B cell (primary cell): Measurements from ENCODE around the gene B4GALT1. TPM values are rescaled to one million over a fixed set of nuclear protein-coding genes. Genes with fewer than 3 reads are reported as not detected.

Source experiments
- ATAC-seq: fragments of 200-7000 bp; cut with Tn5 transposase; one replicate; pipeline ENCODE4 v1.10.0; 2021; ENCODE audit warnings: low read depth, mild to moderate bottlenecking, moderate number of reproducible peaks, moderate library complexity
- CTCF ChIA-PET: fragments of 350-600 bp; sonication (Branson Sonifier 250); formaldehyde crosslinking; loops from one replicate; lab custom pipeline; 2021; ENCODE audit warnings: antibody characterized with exemption, inconsistent platforms; lab: Charles Lee
- POLR2A ChIA-PET: fragments of 350-600 bp; sonication (Branson Sonifier 250); formaldehyde crosslinking; loops from one replicate; lab custom pipeline; 2021; ENCODE audit warnings: antibody characterized with exemption; lab: Charles Lee
- DNase-seq: peaks from one replicate; pipeline ENCODE4 v3.0.0; 2013
- H2AFZ ChIP-seq: 2 replicates; pipeline ENCODE4 v1.6.1; 2012; ENCODE audit warnings: mild to moderate bottlenecking, low read depth, low read length; ENCODE audit not compliant: insufficient read depth, poor library complexity, severe bottlenecking
- H3K27ac ChIP-seq, 2 donors: 1 replicate in 1 of 2; 2 replicates in 1 of 2; pipeline ENCODE4 v1.5.1; 2012 to 2013; ENCODE audit warnings: low read length in 2 of 2, mild to moderate bottlenecking in 2 of 2, moderate library complexity in 1 of 2
- H3K27me3 ChIP-seq, 4 experiments: fragments of 200-600 bp in 1 of 4; sonication (generic) in 1 of 4; replicated peaks in 1 of 4; 1 replicate in 2 of 4; 2 replicates in 2 of 4; pipeline versions ENCODE4 v1.6.1 to v1.7.0; 2013 to 2016; ENCODE audit warnings: low read length in 3 of 4, mild to moderate bottlenecking in 2 of 4, mixed read lengths in 1 of 4, moderate library complexity in 1 of 4; ENCODE audit not compliant: insufficient read depth in 4 of 4, control insufficient read depth in 3 of 4; ENCODE audit errors: control extremely low read depth in 1 of 4
- H3K36me3 ChIP-seq, 2 experiments: replicated peaks in 1 of 2; 1 replicate in 1 of 2; 2 replicates in 1 of 2; pipeline versions ENCODE4 v1.6.1 to v1.7.1; 2013; ENCODE audit warnings: low read length in 1 of 2; ENCODE audit not compliant: insufficient read depth in 2 of 2, control insufficient read depth in 1 of 2; ENCODE audit errors: control extremely low read depth in 1 of 2, extremely low read depth in 1 of 2
- H3K4me1 ChIP-seq, 2 donors: fragments of 200-600 bp in 1 of 2; sonication (generic) in 1 of 2; 1 replicate in 1 of 2; 2 replicates in 1 of 2; pipeline versions ENCODE4 v1.5.1 to v1.6.1; 2013 to 2017; ENCODE audit warnings: low read length in 2 of 2; ENCODE audit not compliant: control insufficient read depth in 2 of 2, insufficient read depth in 2 of 2
- H3K4me2 ChIP-seq: replicated peaks from 2 replicates; pipeline ENCODE3; 2012; ENCODE audit warnings: mild to moderate bottlenecking, low read depth, low read length; ENCODE audit not compliant: poor library complexity, severe bottlenecking
- H3K4me3 ChIP-seq, 5 experiments: fragments of 200-600 bp in 1 of 5; sonication (generic) in 1 of 5; 1 replicate in 3 of 5; 2 replicates in 2 of 5; pipeline versions ENCODE4 v1.5.1 to v1.7.0; 2011 to 2016; ENCODE audit warnings: low read length in 4 of 5, mild to moderate bottlenecking in 4 of 5, low read depth in 2 of 5, control low read depth in 1 of 5, moderate library complexity in 1 of 5; ENCODE audit not compliant: insufficient read depth in 1 of 5; ENCODE audit errors: control extremely low read depth in 1 of 5, extremely low read depth in 1 of 5
- H3K79me2 ChIP-seq: fragments of 200-600 bp; sonication (generic); one replicate; pipeline ENCODE4 v1.6.0; 2016; ENCODE audit warnings: low read length; ENCODE audit not compliant: control insufficient read depth, insufficient read depth
- H3K9ac ChIP-seq: fragments of 200-600 bp; sonication (generic); 2 replicates; pipeline ENCODE4 v1.6.1; 2017; ENCODE audit warnings: mild to moderate bottlenecking, low read length, moderate library complexity
- H3K9me3 ChIP-seq, 3 donors: one replicate each; pipeline versions ENCODE4 v1.6.1 to v1.7.1; 2013; ENCODE audit warnings: low read length in 2 of 3; ENCODE audit not compliant: control insufficient read depth in 2 of 3, insufficient read depth in 1 of 3; ENCODE audit errors: control extremely low read depth in 1 of 3
- H4K20me1 ChIP-seq: 2 replicates; pipeline ENCODE4 v1.6.0; 2012; ENCODE audit warnings: mild to moderate bottlenecking, low read length; ENCODE audit not compliant: insufficient read depth, control insufficient read depth, poor library complexity, severe bottlenecking
- H3K27ac Mint-ChIP-seq: one replicate; pipeline ENCODE4 v1.8.0; 2021; ENCODE audit warnings: mixed read lengths
- H3K27me3 Mint-ChIP-seq: one replicate; pipeline ENCODE4 v1.8.0; 2021; ENCODE audit warnings: mixed read lengths
- H3K4me1 Mint-ChIP-seq: one replicate; pipeline ENCODE4 v1.8.0; 2021; ENCODE audit warnings: mixed read lengths
- H3K4me3 Mint-ChIP-seq: one replicate; pipeline ENCODE4 v1.8.0; 2021; ENCODE audit warnings: mixed read lengths
- H3K9me3 Mint-ChIP-seq: one replicate; pipeline ENCODE4 v1.8.0; 2022; ENCODE audit warnings: mixed read lengths; ENCODE audit not compliant: insufficient read depth
- EZH2 ChIP-seq: IDR thresholded peaks from 2 replicates; pipeline ENCODE4 v1.6.1; 2012; ENCODE audit warnings: borderline replicate concordance, low read depth, mild to moderate bottlenecking, moderate library complexity, low read length; ENCODE audit not compliant: insufficient read depth, poor library complexity, severe bottlenecking
- WGBS: methylation state at CpG from one replicate; pipeline ENCODE4 v1.1.5; 2013; ENCODE audit warnings: missing lambda C conversion rate; ENCODE audit not compliant: insufficient coverage; 5-methylcytosine and 5-hydroxymethylcytosine counted together
- intact Hi-C: fragments of 100-400 bp; cut with micrococcal nuclease; formaldehyde crosslinking; loops from one replicate; pipeline ENCODE4 v1.10.0; 2022
- polyA plus RNA-seq: library from polyadenylated mRNA; depleted of rRNA; stranded (reverse); fragments of >200 nt; gene quantifications from 2 replicates; pipeline ENCODE4 v1.2.3, GENCODE V29; 2012
- total RNA-seq, 2 donors: library from RNA; stranded (reverse); fragments of 120-200 nt in 1 of 2; gene quantifications; 1 replicate in 1 of 2; 2 replicates in 1 of 2; pipeline versions ENCODE4 v1.2.3 to v1.2.4, GENCODE V29; 2013 to 2022
- TF ChIP-seq, protein P1 (sequence below): fragments of 200-600 bp; IDR thresholded peaks from one replicate; pipeline ENCODE4 v1.8.0; 2022; ENCODE audit warnings: antibody characterized with exemption, mild to moderate bottlenecking

The B4GALT1 gene
- total and polyA plus RNA-seq, 2 donors (not counting 1 experiment from before 2014, with no cell fraction given) = 49.2 to 201 TPM

DNA sequence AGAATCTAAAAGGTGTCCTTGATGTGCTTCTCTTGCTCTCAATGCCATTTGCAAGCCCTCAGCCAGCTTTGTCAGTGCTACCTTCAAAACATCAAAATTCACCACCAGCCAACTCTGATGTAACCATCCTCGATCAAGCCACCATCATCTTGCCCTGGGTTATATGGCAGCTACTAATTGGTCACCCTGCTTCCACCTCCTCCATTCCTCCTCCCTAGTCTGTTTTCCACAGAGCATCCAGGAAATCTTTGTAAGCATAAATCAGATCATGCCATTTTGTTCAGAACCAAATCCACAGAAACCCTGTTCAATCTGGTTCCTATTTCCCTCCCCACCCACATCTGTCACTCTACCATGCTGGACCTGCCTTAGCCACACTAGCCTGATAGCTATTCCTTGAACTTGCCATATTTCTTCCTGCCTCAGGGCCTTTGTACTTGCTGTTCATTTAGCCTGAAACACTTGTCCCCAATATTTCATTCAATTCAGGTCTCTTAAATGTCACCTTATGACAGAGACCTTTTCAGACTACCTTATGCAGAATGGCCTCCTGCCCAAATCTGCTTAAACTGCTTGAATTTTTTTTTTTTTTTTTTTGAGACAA lies 1.9 kb upstream of the B4GALT1 start:
- Histone ChIP-seq H3K4me3 (no peak overlapping the region), H4K20me1 (peaks cover 25% of the 10 kb centered on the region), H3K4me1 (peaks cover 28 to 41% of the 10 kb centered on the region in 2 donors), H3K79me2 (peaks cover 51% of the 10 kb centered on the region), H3K36me3 (no peaks in the 10 kb centered on the region), H3K27me3 (no peaks in the 10 kb centered on the region), H3K27ac (peak overlapping the region; percentile 87 to 92), H3K9me3 (no peaks in the 10 kb centered on the region), H3K4me2 (peak overlapping the region; percentile 95), H2AFZ (no peak overlapping the region), H3K9ac (no peak overlapping the region)
- no peaks in the 10 kb centered on the region for H3K27me3 Mint-ChIP-seq
- DNase-seq = no peak
- no peaks in the 10 kb centered on the region for H3K9me3 Mint-ChIP-seq
- intact Hi-C loops = loop anchor here (10.0 kb wide), 1 partner anchor 126 kb away; the partner anchor contains the start of gene NFX1
- peaks cover 40% of the 10 kb centered on the region for H3K4me1 Mint-ChIP-seq
- ChIA-PET POLR2A (interaction anchor here (0.6 to 3.9 kb wide), 3 partner anchors 10 to 93 kb away, joined by 3 to 23 read pairs (median 4); partner anchors contain the start of gene SMU1), CTCF (interaction anchor here (0.6 to 3.1 kb wide), 10 partner anchors 11 to 88 kb away, joined by 3 to 26 read pairs (median 4); no protein-coding TSS in a partner anchor)
- TF ChIP-seq EZH2 = no peak
- TF ChIP-seq, protein P1, sequence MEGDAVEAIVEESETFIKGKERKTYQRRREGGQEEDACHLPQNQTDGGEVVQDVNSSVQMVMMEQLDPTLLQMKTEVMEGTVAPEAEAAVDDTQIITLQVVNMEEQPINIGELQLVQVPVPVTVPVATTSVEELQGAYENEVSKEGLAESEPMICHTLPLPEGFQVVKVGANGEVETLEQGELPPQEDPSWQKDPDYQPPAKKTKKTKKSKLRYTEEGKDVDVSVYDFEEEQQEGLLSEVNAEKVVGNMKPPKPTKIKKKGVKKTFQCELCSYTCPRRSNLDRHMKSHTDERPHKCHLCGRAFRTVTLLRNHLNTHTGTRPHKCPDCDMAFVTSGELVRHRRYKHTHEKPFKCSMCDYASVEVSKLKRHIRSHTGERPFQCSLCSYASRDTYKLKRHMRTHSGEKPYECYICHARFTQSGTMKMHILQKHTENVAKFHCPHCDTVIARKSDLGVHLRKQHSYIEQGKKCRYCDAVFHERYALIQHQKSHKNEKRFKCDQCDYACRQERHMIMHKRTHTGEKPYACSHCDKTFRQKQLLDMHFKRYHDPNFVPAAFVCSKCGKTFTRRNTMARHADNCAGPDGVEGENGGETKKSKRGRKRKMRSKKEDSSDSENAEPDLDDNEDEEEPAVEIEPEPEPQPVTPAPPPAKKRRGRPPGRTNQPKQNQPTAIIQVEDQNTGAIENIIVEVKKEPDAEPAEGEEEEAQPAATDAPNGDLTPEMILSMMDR = no peak
- H3K27ac Mint-ChIP-seq = peak overlapping the region; percentile 100
- peak overlapping the region; percentile 99 for H3K4me3 Mint-ChIP-seq
- 93% methylated on average over 1 of the region's 1 CpG for WGBS
- no peak for ATAC-seq

DNA sequence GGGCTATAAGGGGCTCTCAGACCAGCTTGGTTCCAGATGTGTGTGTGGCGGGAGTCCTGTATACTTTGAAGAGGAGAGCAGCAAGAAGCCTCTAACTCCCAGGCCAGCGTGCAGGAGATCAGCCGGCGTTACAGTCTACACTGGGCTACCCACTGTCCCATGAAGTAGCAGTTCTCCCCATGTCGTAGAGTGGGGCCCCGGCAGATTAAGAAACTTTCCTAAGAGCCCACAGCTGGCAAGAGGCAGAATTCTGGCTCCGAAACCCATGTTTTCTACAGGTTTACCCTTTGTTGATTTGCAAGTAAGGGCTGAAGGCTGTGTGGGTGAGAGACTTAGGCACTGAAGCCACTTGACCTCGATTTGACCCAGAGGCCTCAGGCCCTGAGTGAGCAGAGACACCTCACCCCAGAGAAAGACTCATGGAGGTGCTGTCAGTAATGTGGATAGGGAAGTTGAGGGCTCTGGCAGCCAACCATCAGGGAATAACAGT lies 881 bp upstream of the B4GALT1 start:
- Histone ChIP-seq H3K4me2 (peak overlapping the region; percentile 95), H4K20me1 (peaks cover 34% of the 10 kb centered on the region), H2AFZ (peak overlapping the region; percentile 92), H3K79me2 (peaks cover 58% of the 10 kb centered on the region), H3K27me3 (no peaks in the 10 kb centered on the region), H3K9me3 (no peaks in the 10 kb centered on the region), H3K9ac (peak overlapping the region; percentile 84), H3K4me1 (peaks cover 38 to 51% of the 10 kb centered on the region in 2 donors), H3K36me3 (no peaks in the 10 kb centered on the region), H3K4me3 (peak overlapping the region; percentile 3 to 82 (median 60)), H3K27ac (peak overlapping the region; percentile 87 to 92)
- H3K4me1 Mint-ChIP-seq = peaks cover 50% of the 10 kb centered on the region
- H3K4me3 Mint-ChIP-seq = peak overlapping the region; percentile 99
- no peaks in the 10 kb centered on the region for H3K27me3 Mint-ChIP-seq
- intact Hi-C loops = loop anchor here (1.0 to 10.0 kb wide), 9 partner anchors 9 to 143 kb away; partner anchors contain the start of genes CHMP5, DNAJA1 and NFX1
- ATAC-seq = peak; percentile 5
- no peak for TF ChIP-seq EZH2
- TF ChIP-seq, protein P1 = no peak
- 16% methylated on average over 8 of the region's 8 CpGs for WGBS
- peak overlapping the region; percentile 100 for H3K27ac Mint-ChIP-seq
- ChIA-PET POLR2A (interaction anchor here (0.8 to 3.9 kb wide), 17 partner anchors 8 to 130 kb away, joined by 3 to 23 read pairs (median 5); partner anchors contain the start of genes NFX1 and SMU1), CTCF (interaction anchor here (0.9 to 3.1 kb wide), 10 partner anchors 11 to 110 kb away, joined by 3 to 26 read pairs (median 6); no protein-coding TSS in a partner anchor)
- no peaks in the 10 kb centered on the region for H3K9me3 Mint-ChIP-seq
- no peak for DNase-seq
